ENCODE data around the gene UBE2I. TPM values are rescaled to one million over a fixed set of nuclear protein-coding genes. Genes with fewer than 3 reads are reported as not detected.
"Not testable (repeated sequence)": the region's sequence is repeated elsewhere in the genome, so short reads cannot be mapped to it uniquely, and the experiment has no call there.

UBE2I gene
- total RNA-seq, 4 donors from 2014 or later, result 72.0 to 165 (median 107) TPM

GRCh38 chr16:1325673-1326371 is 16.4 kb downstream of the UBE2I start:
- TF ChIP-seq POLR2AphosphoS5 (IDR thresholded peaks at IDR 0.05) (no peak), EP300 (IDR thresholded peaks at IDR 0.05) (no peak), CTCF (IDR thresholded peaks at IDR 0.05) (no peak), POLR2A (IDR thresholded peaks at IDR 0.05) (no peak)
- Histone ChIP-seq H3K27ac (no peak overlapping the region), H3K4me3 (no peak overlapping the region), H3K27me3 (peaks cover 7% of the 10 kb centered on the region), H3K9me3 (no peaks in the 10 kb centered on the region), H3K4me1 (no peaks in the 10 kb centered on the region), H3K36me3 (peaks cover 53% of the 10 kb centered on the region)
- 74% methylated on average over 13 of the region's 20 CpGs for WGBS
- DNase-seq (ENCODE audit: low spot score in 2 of 2), result no peak

DNA sequence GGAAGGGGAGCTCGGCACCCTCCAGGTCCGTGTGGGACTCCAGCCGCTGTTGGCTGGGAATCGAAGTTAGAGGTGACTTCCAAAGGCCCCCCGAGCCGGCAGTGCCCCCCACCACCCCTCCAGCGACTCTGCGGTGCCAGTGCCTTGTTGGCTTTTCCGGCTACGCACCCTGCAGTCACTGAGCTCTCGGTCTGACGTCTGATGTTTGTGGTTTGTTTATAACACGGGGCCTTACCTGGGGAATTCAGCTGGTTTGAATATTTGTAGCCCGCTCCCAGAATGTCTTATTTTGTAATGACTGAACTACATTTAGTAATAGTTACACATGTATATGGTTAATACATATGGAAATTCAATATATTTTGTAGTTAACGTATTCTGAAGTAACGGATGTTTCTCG is 17.0 kb downstream of the UBE2I start:
- Histone ChIP-seq H3K27me3 (peaks cover 13% of the 10 kb centered on the region), H3K4me3 (no peak overlapping the region), H3K4me1 (peaks cover 4% of the 10 kb centered on the region), H3K9me3 (no peaks in the 10 kb centered on the region), H3K36me3 (peaks cover 47% of the 10 kb centered on the region), H3K27ac (no peak overlapping the region)
- no peak for TF ChIP-seq EP300 (IDR thresholded peaks at IDR 0.05)
- DNase-seq (ENCODE audit: low spot score in 2 of 2), result no peak
- WGBS, result 76% methylated on average over 16 of the region's 17 CpGs

DNA sequence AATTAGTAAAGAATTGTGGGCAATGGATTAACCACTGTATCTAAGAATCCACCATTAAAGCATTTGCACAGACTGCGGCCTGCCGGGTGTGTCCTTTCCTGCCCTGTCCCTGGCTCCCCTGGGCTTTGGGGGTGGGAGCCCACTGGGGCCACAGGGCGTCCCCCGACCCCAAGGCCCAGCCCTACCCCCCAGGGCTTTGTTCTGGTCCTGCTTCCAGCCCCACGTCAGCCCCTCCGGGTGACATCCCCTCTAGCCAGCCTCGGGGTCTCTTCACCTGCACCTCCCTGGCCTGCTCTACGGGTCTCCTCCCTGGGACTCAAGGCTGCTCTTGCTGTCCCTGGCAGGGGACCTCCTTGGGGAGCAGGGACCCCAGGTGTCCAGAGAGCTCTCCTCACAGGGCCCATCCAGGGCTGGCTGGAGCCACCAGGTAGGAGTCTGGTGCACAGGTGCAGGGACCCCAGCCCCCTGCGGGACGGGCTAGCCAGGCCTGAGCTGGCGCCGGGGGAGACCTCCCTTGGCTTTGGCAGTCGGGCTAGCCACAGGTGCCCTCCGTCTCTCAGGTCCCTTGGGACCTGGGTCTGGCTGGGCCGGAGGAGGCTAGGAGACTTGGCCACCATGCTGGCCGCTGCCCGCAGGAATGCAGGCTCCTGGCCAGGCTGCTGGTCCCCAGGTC is 17.6 kb downstream of the UBE2I start:
- WGBS, result 69% methylated on average over 5 of the region's 17 CpGs
- H3K36me3 ChIP-seq, result peaks cover 41% of the 10 kb centered on the region
- TF ChIP-seq POLR2AphosphoS5 (IDR thresholded peaks at IDR 0.05), result no peak
- TF ChIP-seq CTCF (IDR thresholded peaks at IDR 0.05), result no peak
- TF ChIP-seq EP300 (IDR thresholded peaks at IDR 0.05), result no peak
- no peak for TF ChIP-seq POLR2A (IDR thresholded peaks at IDR 0.05)

GRCh38 chr16:1327619-1327947 is 18.1 kb downstream of the UBE2I start:
- WGBS, result no CpG with 5 or more reads among the region's 5 CpGs
- Histone ChIP-seq H3K4me3 (no peak overlapping the region), H3K27ac (no peak overlapping the region), H3K4me1 (peaks cover 16% of the 10 kb centered on the region), H3K9me3 (no peaks in the 10 kb centered on the region), H3K36me3 (peaks cover 38% of the 10 kb centered on the region), H3K27me3 (peaks cover 23% of the 10 kb centered on the region)
- TF ChIP-seq EP300 (IDR thresholded peaks at IDR 0.05) (no peak), POLR2A (IDR thresholded peaks at IDR 0.05) (no peak), CTCF (IDR thresholded peaks at IDR 0.05) (no peak), POLR2AphosphoS5 (IDR thresholded peaks at IDR 0.05) (no peak)
- no peak for DNase-seq (ENCODE audit: low spot score in 2 of 2)

More for the DNA sequence above, 17.6 kb downstream of the UBE2I start:
- Histone ChIP-seq H3K4me1 (peaks cover 11% of the 10 kb centered on the region), H3K9me3 (no peaks in the 10 kb centered on the region), H3K27me3 (peaks cover 19% of the 10 kb centered on the region), H3K27ac (no peak overlapping the region), H3K4me3 (no peak overlapping the region)
- no peak for DNase-seq (ENCODE audit: low spot score in 2 of 2)

GRCh38 chr16:1328136-1328535 is 18.7 kb downstream of the UBE2I start:
- Histone ChIP-seq H3K4me1 (peaks cover 22% of the 10 kb centered on the region), H3K36me3 (peaks cover 32% of the 10 kb centered on the region), H3K27me3 (peaks cover 28% of the 10 kb centered on the region)
- not testable (repeated sequence) for H3K27ac ChIP-seq; DNase-seq (ENCODE audit: low spot score in 2 of 2); H3K4me3 ChIP-seq; H3K9me3 ChIP-seq
- 87% methylated on average over 20 of the region's 20 CpGs for WGBS

DNA sequence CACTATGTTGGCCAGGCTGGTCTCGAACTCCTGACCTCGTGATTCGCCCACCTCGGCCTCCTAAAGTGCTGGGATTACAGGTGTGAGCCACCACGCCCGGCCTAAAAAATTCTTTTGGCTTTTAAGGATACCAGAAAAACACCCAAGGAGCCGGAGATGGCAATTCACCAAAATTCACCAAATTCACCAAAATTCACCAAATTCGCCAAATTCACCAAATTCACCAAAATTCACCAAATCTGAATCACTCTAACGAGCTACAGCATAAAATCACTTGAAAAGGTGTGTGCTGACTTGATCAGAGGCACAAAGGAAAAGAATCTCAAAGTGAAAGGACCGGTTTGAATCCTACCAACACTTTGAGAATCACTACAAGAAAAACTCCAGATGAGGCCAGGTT is 19.5 kb downstream of the UBE2I start:
- not testable (repeated sequence) for H3K9me3 ChIP-seq; DNase-seq (ENCODE audit: low spot score in 2 of 2); H3K4me3 ChIP-seq; H3K27ac ChIP-seq
- H3K4me1 ChIP-seq, result peaks cover 30% of the 10 kb centered on the region
- peaks cover 36% of the 10 kb centered on the region for H3K27me3 ChIP-seq
- H3K36me3 ChIP-seq, result peaks cover 24% of the 10 kb centered on the region
- WGBS, result 87% methylated on average over 10 of the region's 10 CpGs
